Aorta (tissue), 5 donors: ENCODE measurements around the gene PPP1R10. TPM values are rescaled to one million over a fixed set of nuclear protein-coding genes. Genes with fewer than 3 reads are reported as not detected.
A peak's percentile ranks its signal among the peaks of the same experiment; 100 is the strongest.

Source experiments
- ATAC-seq: fragments of 200-7000 bp; cut with Tn5 transposase; one replicate; pipeline ENCODE4 v1.9.1; 2022; ENCODE audit warnings: moderate library complexity; ENCODE audit not compliant: low FRiP score
- DNase-seq, 2 donors: peaks; one replicate each; pipeline ENCODE4 v3.0.0-alpha.2; 2020
- H3K27ac ChIP-seq, 2 donors: one replicate each; pipeline ENCODE4 v1.5.1; 2013; ENCODE audit warnings: low read length in 2 of 2, mild to moderate bottlenecking in 2 of 2, moderate library complexity in 2 of 2, control low read depth in 1 of 2, inconsistent platforms in 1 of 2, low read depth in 1 of 2
- H3K27me3 ChIP-seq, 2 donors: one replicate each; pipeline ENCODE4 v1.6.1; 2013; ENCODE audit warnings: control low read depth in 1 of 2, low read length in 1 of 2, mild to moderate bottlenecking in 1 of 2, moderate library complexity in 1 of 2; ENCODE audit not compliant: insufficient read depth in 2 of 2, control insufficient read depth in 1 of 2
- H3K36me3 ChIP-seq, 2 donors: one replicate each; pipeline ENCODE4 v1.6.1; 2013; ENCODE audit warnings: control low read depth in 1 of 2, low read length in 1 of 2, mild to moderate bottlenecking in 1 of 2; ENCODE audit not compliant: insufficient read depth in 2 of 2, control insufficient read depth in 1 of 2
- H3K4me1 ChIP-seq, 2 donors: one replicate each; pipeline ENCODE4 v1.6.1; 2013; ENCODE audit warnings: low read length in 2 of 2, control low read depth in 1 of 2, mild to moderate bottlenecking in 1 of 2, moderate library complexity in 1 of 2; ENCODE audit not compliant: insufficient read depth in 2 of 2, control insufficient read depth in 1 of 2
- H3K4me3 ChIP-seq, 2 donors: one replicate each; pipeline ENCODE4 v1.5.1; 2013; ENCODE audit warnings: low read length in 2 of 2, control low read depth in 1 of 2, mild to moderate bottlenecking in 1 of 2
- H3K9me3 ChIP-seq: one replicate; pipeline ENCODE4 v1.6.1; 2013; ENCODE audit warnings: mild to moderate bottlenecking, low read length; ENCODE audit not compliant: control insufficient read depth
- WGBS, 2 donors: extraction: QIAGEN DNeasy Blood & Tissue Kit; methylation state at CpG; one replicate each; pipeline ENCODE4 v1.1.7; 2013; 5-methylcytosine and 5-hydroxymethylcytosine counted together
- intact Hi-C, 2 donors: fragments of 100-400 bp; cut with DNase I; formaldehyde crosslinking; loops; one replicate each; pipeline versions ENCODE4 v1.14.2 to v1.15.0; 2022
- polyA plus RNA-seq, 2 donors: library from polyadenylated mRNA; stranded (reverse); fragments of 200-250 nt; gene quantifications; one replicate each; pipeline ENCODE4 v1.2.3, GENCODE V29; 2013
- total RNA-seq, 2 donors: library from RNA; stranded (reverse); fragmentation: NEBNext Ultra II Directional; extraction: Animal tissue kit (Norgen Biotek cat#: 25700); gene quantifications; one replicate each; pipeline ENCODE4 v1.2.1, GENCODE V29; 2021
- donor health status: healthy with polysubstance abuse.
- donor health status: Bipolar disorder and iron deficiency.
- donor health status: DM: no; HTN: no; CAD: no.
- donor health status: DM: no; HTN: no; CAD: no.
- donor health status: DM: yes; HTN: yes; CAD: no.

PPP1R10 gene
- total and polyA plus RNA-seq, 4 donors: 8.6 to 83.8 (median 41.6) TPM

GRCh38 chr6:30651143-30651542 lies 34.1 kb upstream of the PPP1R10 start:
- DNase-seq: no peak
- H3K36me3 ChIP-seq: peaks cover 0 to 2% of the 10 kb centered on the region in 2 donors
- no peak overlapping the region for H3K4me3 ChIP-seq
- WGBS, 2 donors: 87 to 91% methylated on average over 12 of the region's 12 CpGs
- intact Hi-C loops: no loop called here
- H3K4me1 ChIP-seq: no peaks in the 10 kb centered on the region
- no peaks in the 10 kb centered on the region for H3K9me3 ChIP-seq
- no peaks in the 10 kb centered on the region for H3K27me3 ChIP-seq
- ATAC-seq: no peak
- no peak overlapping the region for H3K27ac ChIP-seq

GRCh38 chr6:30647242-30648116 lies 30.4 kb upstream of the PPP1R10 start:
- Histone ChIP-seq H3K36me3 (no peaks in the 10 kb centered on the region), H3K4me1 (no peaks in the 10 kb centered on the region), H3K27ac (peak overlapping the region; percentile 7 to 46), H3K9me3 (no peaks in the 10 kb centered on the region), H3K4me3 (peak overlapping the region; percentile 63 to 88), H3K27me3 (no peaks in the 10 kb centered on the region)
- intact Hi-C loops: no loop called here
- DNase-seq (peak; percentile 85 to 91), ATAC-seq (peak; percentile 83)
- 1% methylated on average over 50 to 78 of the region's 78 CpGs for WGBS, 2 donors

- Histone ChIP-seq H3K4me3 (peak within 1 kb of the TSS; percentile 63 to 88), H3K27ac (peak within 1 kb of the TSS; percentile 7 to 46), H3K9me3 (no peaks in the 10 kb centered on the region), H3K27me3 (no peaks in the 10 kb centered on the region), H3K4me1 (no peaks in the 10 kb centered on the region), H3K36me3 (no peaks in the 10 kb centered on the region)
- ATAC-seq: peak; percentile 91
- DNase-seq: peak; percentile 95 to 98
- intact Hi-C loops: no loop called here
- WGBS, 2 donors: 10 to 11% methylated on average over 29 to 37 of the region's 37 CpGs
Measured at GRCh38 chr6:30646450-30647241, 29.6 kb upstream of the PPP1R10 start, which contains the start of gene C6orf136. TSS of gene C6orf136 (plus strand) at chr6:30647133. CDS start at chr6:30647232, 99 bp downstream.

GRCh38 chr6:30645989-30646388 lies 28.9 kb upstream of the PPP1R10 start:
- no peak for DNase-seq
- H3K27me3 ChIP-seq: no peaks in the 10 kb centered on the region
- H3K36me3 ChIP-seq: no peaks in the 10 kb centered on the region
- 70 to 79% methylated on average over 1 of the region's 1 CpG for WGBS, 2 donors
- no peaks in the 10 kb centered on the region for H3K4me1 ChIP-seq
- no peaks in the 10 kb centered on the region for H3K9me3 ChIP-seq
- no peak overlapping the region for H3K4me3 ChIP-seq
- intact Hi-C loops: no loop called here
- no peak for ATAC-seq
- no peak overlapping the region for H3K27ac ChIP-seq

GRCh38 chr6:30644769-30645168 lies 27.7 kb upstream of the PPP1R10 start:
- no peak for ATAC-seq
- DNase-seq: no peak
- Histone ChIP-seq H3K27ac (no peak overlapping the region), H3K36me3 (peaks cover 0 to 2% of the 10 kb centered on the region in 2 donors), H3K9me3 (no peaks in the 10 kb centered on the region), H3K4me1 (no peaks in the 10 kb centered on the region), H3K27me3 (no peaks in the 10 kb centered on the region), H3K4me3 (no peak overlapping the region)
- intact Hi-C loops: no loop called here
- WGBS, 2 donors: 82 to 86% methylated on average over 5 of the region's 5 CpGs

GRCh38 chr6:30643656-30644055 lies 26.6 kb upstream of the PPP1R10 start:
- 93 to 95% methylated on average over 2 of the region's 2 CpGs for WGBS, 2 donors
- no peaks in the 10 kb centered on the region for H3K4me1 ChIP-seq
- H3K4me3 ChIP-seq: no peak overlapping the region
- peaks cover 0 to 2% of the 10 kb centered on the region in 2 donors for H3K36me3 ChIP-seq
- no peaks in the 10 kb centered on the region for H3K9me3 ChIP-seq
- no peaks in the 10 kb centered on the region for H3K27me3 ChIP-seq
- no peak for ATAC-seq
- H3K27ac ChIP-seq: no peak overlapping the region
- no peak for DNase-seq
- intact Hi-C loops: no loop called here

- Histone ChIP-seq H3K27ac (no peak overlapping the region), H3K36me3 (peaks cover 0 to 2% of the 10 kb centered on the region in 2 donors), H3K4me1 (no peaks in the 10 kb centered on the region), H3K27me3 (no peaks in the 10 kb centered on the region), H3K9me3 (no peaks in the 10 kb centered on the region), H3K4me3 (no peak overlapping the region)
- DNase-seq (no peak), ATAC-seq (no peak)
- intact Hi-C loops: no loop called here
- 91 to 94% methylated on average over 1 of the region's 1 CpG for WGBS, 2 donors
Measured at GRCh38 chr6:30641048-30641447, 24.0 kb upstream of the PPP1R10 start.

- 65 to 71% methylated on average over 10 of the region's 10 CpGs for WGBS, 2 donors
- peaks cover 0 to 2% of the 10 kb centered on the region in 2 donors for H3K36me3 ChIP-seq
- intact Hi-C loops: no loop called here
- no peak overlapping the region for H3K27ac ChIP-seq
- ATAC-seq (no peak), DNase-seq (no peak)
- H3K4me3 ChIP-seq: no peak overlapping the region
- H3K27me3 ChIP-seq: no peaks in the 10 kb centered on the region
- H3K9me3 ChIP-seq: no peaks in the 10 kb centered on the region
- no peaks in the 10 kb centered on the region for H3K4me1 ChIP-seq
Measured at GRCh38 chr6:30640481-30640880, 23.4 kb upstream of the PPP1R10 start.
